HG02588 (cell line): ENCODE data around the gene FAM8A1.

Experiments used
- ATAC-seq: cut with Tn5 transposase; IDR thresholded peaks from one replicate; pipeline ENCODE4 v1.9.1; 2021; ENCODE audit warnings: mild to moderate bottlenecking, moderate library complexity; ENCODE audit not compliant: unreplicated experiment

Gene FAM8A1

DNA sequence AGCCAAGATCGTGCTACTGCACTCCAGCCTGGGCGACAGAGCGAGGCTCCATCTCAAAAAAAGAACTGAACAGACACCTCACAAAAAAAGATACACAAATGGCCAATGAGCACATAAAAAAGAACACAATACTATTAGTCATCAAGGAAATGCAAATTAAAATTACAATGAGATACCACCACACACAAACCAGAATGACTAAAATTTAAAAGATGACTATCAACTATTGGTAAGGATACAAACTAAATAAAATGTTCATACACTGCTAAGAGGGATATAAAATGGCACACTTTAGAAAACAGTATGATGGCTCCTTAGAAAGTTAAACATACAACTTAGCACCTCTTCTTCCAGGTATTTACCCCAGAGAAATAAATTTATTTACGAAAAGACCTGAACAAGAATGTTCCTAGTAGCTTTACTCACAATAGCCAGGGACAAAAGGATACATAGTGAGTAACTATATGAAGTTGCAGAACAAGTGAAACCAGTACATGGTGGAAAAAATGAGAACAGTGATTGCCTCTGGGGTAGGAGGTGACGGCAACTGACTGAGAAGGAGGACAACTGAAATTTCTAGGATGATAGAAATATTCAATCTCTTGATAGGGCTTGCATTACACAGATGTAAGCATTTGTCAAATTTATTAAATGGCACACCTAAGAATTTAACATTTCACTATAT, 53.2 kb downstream of the FAM8A1 start:
- no peak for ATAC-seq

DNA sequence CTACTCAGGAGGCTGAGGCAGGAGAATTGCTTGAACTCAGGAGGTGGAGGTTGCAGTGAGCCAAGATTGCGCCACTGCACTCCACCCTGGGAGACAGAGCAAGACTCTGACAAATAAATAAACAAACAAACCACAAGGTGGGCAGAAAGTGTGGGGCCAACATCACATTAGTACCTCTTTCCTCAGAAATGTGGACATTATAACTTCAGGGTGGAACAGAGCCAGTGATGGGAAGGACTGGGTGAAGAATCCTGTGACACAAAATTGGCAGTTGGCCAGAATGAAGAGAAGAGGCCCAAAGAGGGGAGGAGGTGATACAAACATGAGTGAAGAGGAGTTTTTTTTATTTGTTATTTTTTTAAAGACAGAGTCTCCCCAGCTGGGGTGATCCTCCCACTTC, 56.0 kb downstream of the FAM8A1 start:
- no peak for ATAC-seq

DNA sequence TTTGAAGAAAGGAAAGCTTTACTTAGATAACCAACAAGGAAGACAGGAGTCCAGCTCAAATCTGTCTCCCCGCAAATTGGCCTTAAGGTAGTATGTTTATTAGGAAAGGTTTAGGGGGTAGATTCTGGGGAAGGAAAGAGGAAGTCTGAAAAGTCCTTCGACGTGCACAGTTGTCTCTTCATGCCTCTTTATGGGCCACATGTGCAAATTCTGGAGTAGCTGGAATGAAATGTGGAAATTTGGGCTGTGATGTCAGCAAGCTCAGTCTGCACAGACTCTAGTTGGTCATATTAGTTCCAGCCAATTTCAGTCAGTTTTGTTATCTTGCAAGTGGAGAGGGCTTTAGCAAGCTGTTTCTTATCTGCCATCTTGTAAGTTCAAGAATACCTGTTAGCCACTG, 56.5 kb downstream of the FAM8A1 start:
- ATAC-seq: no peak
